ENCODE data around the gene PDE9A.

PDE9A gene

DNA sequence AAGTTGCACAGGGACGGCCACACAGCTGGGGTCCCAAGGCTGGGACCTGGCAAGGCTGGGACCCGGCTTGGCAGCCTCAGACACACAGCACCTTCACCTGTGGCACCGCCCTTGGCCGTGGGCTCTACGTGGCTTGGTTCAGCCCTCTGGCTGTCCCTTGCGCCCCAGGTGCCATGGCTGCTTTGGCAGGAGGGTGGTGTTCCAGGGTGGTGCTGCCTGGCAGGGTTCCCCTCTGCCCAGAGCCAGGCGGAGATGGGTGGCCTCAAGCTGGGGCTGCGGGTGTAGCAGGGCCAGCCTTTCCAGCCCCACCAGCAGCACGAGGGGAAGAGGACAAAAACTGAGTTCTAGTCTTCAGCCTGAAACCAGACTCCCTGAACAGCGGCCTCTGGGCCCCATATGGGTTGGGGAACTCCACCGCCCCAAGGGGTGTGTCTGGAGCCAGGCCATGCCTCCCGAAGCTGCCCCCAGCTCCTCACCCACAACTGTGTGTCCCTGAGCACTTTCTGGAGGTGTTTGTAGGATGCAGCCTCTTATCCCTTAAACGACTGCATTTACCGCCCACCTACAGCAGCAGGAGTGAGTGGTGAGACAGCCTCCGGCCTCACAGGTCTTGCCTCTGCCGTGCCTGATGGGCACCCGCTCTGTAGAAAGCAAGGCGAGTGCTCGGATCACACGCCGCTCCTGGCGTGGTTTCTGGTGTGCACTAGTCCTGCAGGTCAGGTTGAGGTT lies 92.3 kb downstream of the PDE9A start:
- DNase-seq, result no peak

DNA sequence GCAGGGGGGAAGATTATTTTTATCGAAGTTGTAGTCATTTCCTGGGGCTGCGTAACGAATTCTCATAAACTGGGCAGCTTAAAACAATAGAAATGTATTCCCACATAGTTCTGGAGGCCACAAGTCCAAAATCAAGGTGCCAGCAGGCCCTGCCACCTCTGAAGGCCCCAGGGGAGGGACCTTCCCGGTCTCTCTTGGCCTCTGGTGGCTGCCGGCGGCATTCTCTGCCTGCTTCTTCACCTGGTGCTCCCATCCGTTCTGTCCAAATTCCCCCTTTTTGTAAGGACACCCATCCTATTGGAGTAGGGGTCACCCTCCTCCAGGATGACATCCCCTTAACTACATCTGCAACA lies 92.8 kb downstream of the PDE9A start:
- DNase-seq, result no peak

DNA sequence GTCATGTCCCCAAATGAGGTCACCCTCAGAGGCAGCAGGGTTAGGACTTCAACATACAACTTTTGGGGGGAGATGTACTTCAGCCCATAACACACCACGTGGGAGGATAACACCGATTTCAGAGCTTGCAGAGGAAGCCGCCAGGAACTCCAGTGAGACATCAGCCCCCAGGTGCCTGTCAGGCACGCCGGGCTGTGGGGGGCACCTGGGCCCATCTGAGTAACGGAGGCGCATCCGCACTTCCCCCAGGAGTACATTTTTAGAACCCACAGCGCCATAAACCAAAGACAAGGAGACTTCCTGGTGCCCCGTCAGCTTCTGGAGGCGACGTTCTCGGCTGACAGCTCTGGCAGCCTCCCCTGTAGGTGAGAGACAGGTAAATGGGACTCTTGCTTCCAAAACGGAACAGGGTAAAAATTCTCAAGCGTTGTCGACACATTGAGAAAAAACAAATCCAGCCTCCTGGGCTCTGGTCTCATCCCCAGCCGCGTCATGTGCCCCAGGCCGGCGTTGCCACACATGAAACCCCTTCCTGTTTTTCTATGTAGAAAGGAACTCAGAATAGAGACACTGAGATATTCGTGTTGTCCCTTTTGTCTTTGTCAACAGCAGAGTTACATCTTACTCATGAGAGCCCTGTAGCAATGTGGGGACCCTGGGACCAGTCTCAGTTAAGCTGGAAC lies 93.3 kb downstream of the PDE9A start:
- DNase-seq, result peak; percentile 27

DNA sequence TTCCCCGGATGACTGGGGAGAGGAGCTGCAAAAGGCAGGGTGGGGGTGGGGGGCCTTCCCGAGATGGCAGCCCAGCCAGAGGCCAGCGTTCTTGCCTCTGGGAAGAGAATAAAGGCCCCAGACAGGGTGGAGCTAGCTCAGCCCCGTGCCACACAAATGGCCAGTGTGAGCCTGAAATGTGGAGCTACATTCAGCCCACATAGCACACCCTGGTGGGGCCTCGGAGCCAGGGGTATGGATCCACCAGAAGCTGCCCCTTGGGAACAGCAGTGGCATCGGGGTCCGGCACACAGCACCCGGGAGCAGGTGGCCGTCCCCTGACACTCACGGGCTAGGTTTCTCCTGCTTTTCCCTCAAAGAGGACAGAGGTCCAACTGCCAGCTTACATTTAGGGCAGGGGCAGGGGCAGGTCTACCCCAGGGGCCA lies 93.9 kb downstream of the PDE9A start:
- no peak for DNase-seq

DNA sequence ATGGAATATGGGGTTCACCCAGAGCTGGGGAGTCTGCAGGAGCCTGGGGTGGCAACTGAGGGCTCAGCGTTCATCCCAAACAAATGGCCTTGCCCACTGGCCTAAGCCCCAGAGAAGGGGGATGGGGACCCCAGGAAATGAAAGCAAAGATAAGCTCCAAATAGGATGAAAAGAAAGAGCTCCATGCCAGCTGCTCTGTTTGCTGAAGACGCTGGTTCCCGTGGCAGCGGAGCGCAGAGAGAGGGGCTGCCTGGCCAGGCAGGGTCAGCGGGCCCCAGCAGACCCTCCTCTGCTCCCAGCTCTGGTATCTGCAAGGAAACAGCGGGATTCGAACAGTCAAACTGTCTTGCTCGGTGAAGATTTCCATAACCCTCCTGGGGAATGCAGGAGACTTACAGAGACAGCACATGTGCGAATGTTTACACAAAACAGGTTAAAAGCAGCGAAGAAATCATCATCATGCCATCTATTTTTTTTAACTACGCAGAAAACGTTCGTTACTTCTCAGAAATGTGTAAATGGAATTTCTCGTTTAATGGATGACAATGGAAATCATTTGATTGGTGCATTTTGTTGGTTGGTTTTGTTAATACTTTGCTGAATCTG lies 94.4 kb downstream of the PDE9A start:
- DNase-seq, result no peak

GRCh38 chr21:42748620-42749176 lies 95.3 kb downstream of the PDE9A start:
- no peak for DNase-seq

GRCh38 chr21:42750737-42751530 lies 97.5 kb downstream of the PDE9A start:
- no peak for DNase-seq

- DNase-seq, result no peak
Observed at GRCh38 chr21:42751866-42752265, 98.4 kb downstream of the PDE9A start.

- DNase-seq, result no peak
Observed at GRCh38 chr21:42753804-42754203, 100.4 kb downstream of the PDE9A start.

- no peak for DNase-seq
Observed at GRCh38 chr21:42754270-42754933, 101.0 kb downstream of the PDE9A start.

- DNase-seq, result no peak
Observed at GRCh38 chr21:42755031-42755665, 101.7 kb downstream of the PDE9A start.

DNA sequence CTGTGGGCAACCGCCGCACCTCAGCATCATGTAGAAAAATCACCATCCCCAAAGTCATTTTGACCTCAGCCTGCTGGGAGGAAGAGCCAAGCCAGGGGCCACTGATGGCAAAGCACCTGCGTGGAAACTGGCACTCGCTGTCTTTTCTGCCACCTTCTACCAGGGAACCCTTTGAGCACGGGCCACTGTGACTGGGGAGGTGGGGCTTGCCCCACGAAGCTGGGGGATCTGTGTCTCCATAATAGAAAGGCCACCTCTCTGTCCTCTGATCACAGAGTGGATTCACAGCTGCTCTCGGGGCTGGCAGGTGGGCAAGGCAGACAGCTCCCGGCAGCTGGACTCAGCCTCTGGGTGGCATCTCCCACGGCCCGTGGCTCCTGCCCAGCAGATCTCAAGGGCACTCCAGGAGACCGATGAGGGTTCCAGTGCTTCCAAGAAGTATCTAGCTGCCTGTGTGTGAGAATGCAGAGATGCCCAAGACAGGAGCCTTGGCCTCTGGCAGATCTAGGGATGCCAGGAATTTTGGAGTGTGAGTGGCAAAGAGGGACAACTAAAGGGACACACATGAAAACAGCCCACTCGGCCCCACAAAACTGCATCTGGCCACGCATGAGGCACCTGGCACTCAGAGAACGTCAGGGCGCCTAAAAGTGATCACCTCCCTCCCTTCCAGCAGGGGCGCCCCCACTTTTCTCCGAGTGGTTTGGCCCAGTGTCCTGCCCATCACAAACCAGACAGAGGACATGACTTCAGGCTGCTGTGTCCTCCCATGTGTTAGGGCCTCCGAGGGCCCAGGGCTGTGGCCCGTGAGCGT lies 102.6 kb downstream of the PDE9A start:
- no peak for DNase-seq

GRCh38 chr21:42756580-42757250 lies 103.3 kb downstream of the PDE9A start:
- no peak for DNase-seq

GRCh38 chr21:42757422-42757821 lies 104.0 kb downstream of the PDE9A start:
- no peak for DNase-seq

DNA sequence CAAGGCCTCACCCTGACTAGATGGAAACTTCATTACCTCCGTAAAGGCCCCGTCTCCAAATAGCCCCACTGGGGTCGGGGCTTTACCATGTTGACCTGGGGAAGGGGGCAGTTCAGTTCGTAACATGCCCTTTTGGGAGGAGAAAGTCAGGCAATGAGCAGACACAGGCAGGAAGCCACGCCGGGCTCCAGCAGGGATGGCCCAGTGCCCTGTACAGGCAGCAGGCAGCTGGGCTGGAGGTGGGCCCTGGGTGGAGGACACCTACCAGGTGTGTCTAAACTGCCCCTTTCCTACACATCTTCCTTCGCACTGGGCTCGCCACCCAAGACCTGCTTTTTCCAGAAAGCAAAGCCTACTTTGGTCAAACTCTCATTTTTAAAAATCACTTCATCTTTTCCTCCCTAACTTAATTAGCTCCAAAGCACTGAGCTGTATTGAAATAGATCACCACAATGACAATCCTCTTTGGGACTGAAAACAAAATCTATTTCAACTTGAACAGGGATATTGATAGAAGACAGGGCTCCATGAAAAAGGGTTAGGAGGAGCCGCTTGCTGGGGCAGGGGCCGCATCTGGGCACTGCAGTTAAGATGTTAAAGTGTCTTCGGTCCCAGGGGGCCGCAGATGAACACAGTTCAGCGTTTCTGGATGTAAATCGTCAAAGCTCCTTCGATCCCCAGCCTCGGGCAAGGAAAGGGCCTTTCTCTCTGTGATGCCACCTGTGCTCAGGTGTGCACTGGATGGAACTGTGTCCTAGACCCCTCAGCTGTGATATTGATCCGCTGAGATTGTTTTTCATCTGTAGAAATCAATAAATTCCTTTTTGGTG lies 104.6 kb downstream of the PDE9A start:
- DNase-seq, result no peak

GRCh38 chr21:42758721-42759593 lies 105.5 kb downstream of the PDE9A start:
- DNase-seq, result no peak

- DNase-seq, result no peak
Observed at GRCh38 chr21:42759594-42759927, 106.1 kb downstream of the PDE9A start.

DNA sequence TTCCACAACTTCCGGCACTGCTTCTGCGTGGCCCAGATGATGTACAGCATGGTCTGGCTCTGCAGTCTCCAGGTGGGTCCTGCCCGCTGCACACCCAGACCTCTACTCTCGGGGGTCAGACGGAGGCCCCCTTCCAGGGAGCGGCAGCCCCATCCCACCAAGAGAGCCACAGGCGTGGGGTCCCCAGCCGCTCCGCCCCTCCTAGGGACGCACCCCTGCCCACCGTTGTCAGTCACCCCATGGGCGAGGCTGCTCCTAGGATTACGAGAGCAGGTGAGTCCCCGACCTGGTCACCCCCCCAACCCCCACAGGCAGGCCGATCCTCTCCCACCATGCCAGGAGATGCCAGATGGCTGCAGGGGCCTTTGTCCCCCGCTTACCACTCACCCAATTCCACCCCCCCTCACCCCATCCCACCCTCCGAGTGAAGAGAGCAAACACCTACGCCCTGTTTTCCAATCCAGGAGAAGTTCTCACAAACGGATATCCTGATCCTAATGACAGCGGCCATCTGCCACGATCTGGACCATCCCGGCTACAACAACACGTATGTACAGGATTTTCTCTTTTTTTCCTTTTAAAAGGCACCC lies 107.0 kb downstream of the PDE9A start:
- DNase-seq, result no peak

All from activated CD4-positive, alpha-beta T cell treated with anti-CD3 and anti-CD28 coated beads, Interleukin-2, Interleukin-6, amounts not matched to agents 100 ng/mL and 50 ng/mL, durations not matched to agents 16 hours and 8 hours (primary cell).